DOHH2 (cell line): ENCODE results near the gene ANKRD65.
"Not testable (repeated sequence)": the region's sequence is repeated elsewhere in the genome, so short reads cannot be mapped to it uniquely, and the experiment has no call there.

Experiments
- H3F3A ChIP-seq: fragments of 200-600 bp; sonication (generic), shearing (Covaris generic); 2 replicates; pipeline ENCODE4 v1.6.0; 2016; ENCODE audit warnings: antibody characterized with exemption, mild to moderate bottlenecking; ENCODE audit not compliant: control insufficient read depth, insufficient read depth
- H3K27ac ChIP-seq: fragments of 200-600 bp; sonication (generic); 2 replicates; pipeline ENCODE4 v1.5.1; 2014; ENCODE audit warnings: low read depth, mild to moderate bottlenecking, low read length, moderate library complexity
- H3K27me3 ChIP-seq: fragments of 200-600 bp; sonication (generic); 2 replicates; pipeline ENCODE4 v1.6.1; 2014; ENCODE audit warnings: mild to moderate bottlenecking, low read length, mixed read lengths; ENCODE audit not compliant: control insufficient read depth
- H3K36me3 ChIP-seq: fragments of 200-600 bp; sonication (generic); 2 replicates; pipeline ENCODE4 v1.6.1; 2014; ENCODE audit warnings: mild to moderate bottlenecking, low read length, moderate library complexity, mixed read lengths; ENCODE audit not compliant: control insufficient read depth
- H3K4me1 ChIP-seq: fragments of 200-600 bp; sonication (generic); 2 replicates; pipeline ENCODE4 v1.6.1; 2014; ENCODE audit warnings: mild to moderate bottlenecking, low read length, mixed read lengths; ENCODE audit not compliant: control insufficient read depth
- H3K4me2 ChIP-seq: fragments of 200-600 bp; sonication (generic); 2 replicates; pipeline ENCODE4 v1.6.0; 2014; ENCODE audit warnings: mild to moderate bottlenecking, low read length, moderate library complexity
- H3K4me3 ChIP-seq: fragments of 200-600 bp; sonication (generic); 2 replicates; pipeline ENCODE4 v1.5.1; 2014; ENCODE audit warnings: mild to moderate bottlenecking, low read length, mixed read lengths
- H3K79me2 ChIP-seq: fragments of 200-600 bp; sonication (generic); 2 replicates; pipeline ENCODE4 v1.6.1; 2014; ENCODE audit warnings: mild to moderate bottlenecking, low read length, mixed read lengths; ENCODE audit not compliant: control insufficient read depth
- H3K9me2 ChIP-seq: fragments of 200-600 bp; sonication (generic); replicated peaks from 2 replicates; pipeline ENCODE4 v1.6.1; 2014; ENCODE audit warnings: mild to moderate bottlenecking, low read length, mixed read lengths; ENCODE audit not compliant: control insufficient read depth
- H3K9me3 ChIP-seq: fragments of 200-600 bp; sonication (generic); 2 replicates; pipeline ENCODE4 v1.6.1; 2014; ENCODE audit warnings: antibody characterized with exemption, low read length, mixed read lengths; ENCODE audit not compliant: control insufficient read depth, insufficient read depth
- H4K20me1 ChIP-seq: fragments of 200-600 bp; sonication (generic); 2 replicates; pipeline ENCODE4 v1.6.0; 2014; ENCODE audit warnings: low read depth, mild to moderate bottlenecking, antibody characterized with exemption, low read length, moderate library complexity; ENCODE audit not compliant: control insufficient read depth, insufficient read depth
- EZH2phosphoT487 ChIP-seq: fragments of 200-600 bp; sonication (generic); IDR thresholded peaks from 2 replicates; pipeline ENCODE4 v1.6.1; 2017; ENCODE audit warnings: borderline replicate concordance, mild to moderate bottlenecking, antibody characterized with exemption, low read length, moderate library complexity, mixed read lengths
- TF ChIP-seq, protein P1 (sequence below): fragments of 200-600 bp; sonication (generic); IDR thresholded peaks from one replicate; pipeline ENCODE4 v1.5.1; 2014; ENCODE audit warnings: antibody characterized with exemption, mild to moderate bottlenecking, low read depth, low read length; ENCODE audit not compliant: poor library complexity, severe bottlenecking

Gene ANKRD65

DNA sequence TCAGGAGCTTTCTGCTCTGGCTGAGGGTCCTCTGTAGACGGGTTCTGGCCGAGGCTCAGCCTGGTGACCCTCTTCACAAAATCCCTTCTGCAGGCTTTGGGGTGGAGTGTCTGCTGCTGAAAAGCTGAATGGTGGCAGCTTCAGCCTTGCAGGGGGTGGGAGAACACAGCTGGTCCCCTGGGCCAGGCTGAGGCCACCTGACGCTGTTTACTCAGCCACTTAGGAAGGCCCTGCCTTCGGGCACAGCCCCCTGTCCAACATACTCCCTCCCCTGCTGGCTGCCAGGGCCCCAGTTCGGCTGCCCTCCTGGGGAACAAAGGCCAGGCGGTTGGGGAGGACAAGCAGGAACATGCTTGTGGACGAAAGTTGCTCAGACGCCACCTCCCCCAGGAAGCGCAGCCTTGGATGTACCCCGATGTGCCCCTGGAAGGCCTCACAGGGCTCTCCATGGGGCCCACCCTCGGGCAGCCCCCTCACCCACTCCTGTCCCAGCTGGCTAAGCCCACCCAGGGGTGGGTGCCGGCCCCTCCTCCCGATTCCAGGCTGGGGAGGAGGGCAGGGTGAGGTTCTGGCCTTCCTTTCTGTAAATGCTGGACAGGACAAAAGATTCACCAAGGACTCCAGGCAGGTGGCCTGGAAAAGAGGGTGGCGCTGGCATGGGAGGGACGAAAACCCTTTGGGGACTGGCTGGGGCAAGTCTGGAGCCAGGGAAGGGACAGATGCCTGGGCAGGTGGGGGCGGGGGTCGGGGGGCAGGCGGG is at the start of gene ANKRD65:
ANKRD65 (minus strand) TSS at position 130 of the 760 bp plus-strand sequence. CDS start 271 bp downstream, outside the sequence.
- H3K79me2 ChIP-seq: no peaks in the 10 kb centered on the region
- H3K9me2 ChIP-seq: no peaks in the 10 kb centered on the region
- no peak within 1 kb of the TSS for H3K4me3 ChIP-seq
- no peak within 1 kb of the TSS for H3K27ac ChIP-seq
- H3F3A ChIP-seq: no peaks in the 10 kb centered on the region
- TF ChIP-seq EZH2phosphoT487: no peak
- TF ChIP-seq, protein P1, sequence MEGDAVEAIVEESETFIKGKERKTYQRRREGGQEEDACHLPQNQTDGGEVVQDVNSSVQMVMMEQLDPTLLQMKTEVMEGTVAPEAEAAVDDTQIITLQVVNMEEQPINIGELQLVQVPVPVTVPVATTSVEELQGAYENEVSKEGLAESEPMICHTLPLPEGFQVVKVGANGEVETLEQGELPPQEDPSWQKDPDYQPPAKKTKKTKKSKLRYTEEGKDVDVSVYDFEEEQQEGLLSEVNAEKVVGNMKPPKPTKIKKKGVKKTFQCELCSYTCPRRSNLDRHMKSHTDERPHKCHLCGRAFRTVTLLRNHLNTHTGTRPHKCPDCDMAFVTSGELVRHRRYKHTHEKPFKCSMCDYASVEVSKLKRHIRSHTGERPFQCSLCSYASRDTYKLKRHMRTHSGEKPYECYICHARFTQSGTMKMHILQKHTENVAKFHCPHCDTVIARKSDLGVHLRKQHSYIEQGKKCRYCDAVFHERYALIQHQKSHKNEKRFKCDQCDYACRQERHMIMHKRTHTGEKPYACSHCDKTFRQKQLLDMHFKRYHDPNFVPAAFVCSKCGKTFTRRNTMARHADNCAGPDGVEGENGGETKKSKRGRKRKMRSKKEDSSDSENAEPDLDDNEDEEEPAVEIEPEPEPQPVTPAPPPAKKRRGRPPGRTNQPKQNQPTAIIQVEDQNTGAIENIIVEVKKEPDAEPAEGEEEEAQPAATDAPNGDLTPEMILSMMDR: no peak
- H3K27me3 ChIP-seq: peaks cover 14% of the 10 kb centered on the region
- H3K9me3 ChIP-seq: no peaks in the 10 kb centered on the region
- no peaks in the 10 kb centered on the region for H3K4me1 ChIP-seq
- H3K36me3 ChIP-seq: no peaks in the 10 kb centered on the region
- H4K20me1 ChIP-seq: 0 out of 2 replicates have a peak, but pooled peaks cover 3% of the 10 kb centered on the region
- H3K4me2 ChIP-seq: no peak within 1 kb of the TSS

DNA sequence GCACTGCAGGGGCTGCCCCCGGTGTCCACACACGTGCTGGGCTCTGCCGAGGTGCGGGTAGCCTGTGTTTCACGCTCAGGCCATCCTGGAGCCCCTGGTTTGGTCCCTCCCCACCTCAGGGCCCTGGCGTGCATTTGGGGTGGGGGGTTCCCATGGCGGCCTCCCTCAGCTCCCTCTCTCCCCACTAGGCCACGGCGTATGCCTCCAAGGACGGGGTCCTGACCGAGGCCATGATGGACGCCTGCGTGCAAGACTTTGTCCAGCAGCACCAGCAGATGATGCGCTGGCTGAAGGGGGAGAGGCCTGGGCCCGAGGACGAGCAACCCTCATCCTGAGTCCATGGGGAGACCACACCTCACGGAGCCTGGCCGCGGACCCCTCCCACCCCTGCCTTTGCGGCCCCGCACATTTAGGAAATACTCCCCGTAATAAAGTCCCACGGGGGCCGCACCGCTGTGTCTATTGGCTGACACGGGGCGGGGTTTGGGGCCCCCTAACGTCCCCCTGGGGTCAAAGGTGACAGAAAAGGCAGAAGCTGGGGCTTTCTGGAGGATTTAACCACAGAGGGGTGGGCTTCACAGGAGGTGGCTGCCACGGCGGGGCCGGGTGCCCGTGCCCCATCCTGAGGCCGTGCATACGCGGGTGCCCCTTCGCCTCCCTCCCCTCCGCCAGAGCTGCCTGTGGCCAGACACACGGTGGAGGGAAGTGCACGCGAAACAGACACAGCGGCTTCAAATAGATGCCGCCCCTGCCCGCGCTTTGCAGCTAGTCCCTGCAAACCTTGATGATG is 47.3 kb upstream of the ANKRD65 start:
- Histone ChIP-seq H3K27me3 (peaks cover 15% of the 10 kb centered on the region), H3K4me1 (peaks cover 23% of the 10 kb centered on the region), H3K79me2 (peaks cover 28% of the 10 kb centered on the region)
- H3K9me2 ChIP-seq, H3K9me3 ChIP-seq, H3K27ac ChIP-seq, H4K20me1 ChIP-seq, H3K36me3 ChIP-seq, H3F3A ChIP-seq, H3K4me3 ChIP-seq, H3K4me2 ChIP-seq: not testable (repeated sequence)

DNA sequence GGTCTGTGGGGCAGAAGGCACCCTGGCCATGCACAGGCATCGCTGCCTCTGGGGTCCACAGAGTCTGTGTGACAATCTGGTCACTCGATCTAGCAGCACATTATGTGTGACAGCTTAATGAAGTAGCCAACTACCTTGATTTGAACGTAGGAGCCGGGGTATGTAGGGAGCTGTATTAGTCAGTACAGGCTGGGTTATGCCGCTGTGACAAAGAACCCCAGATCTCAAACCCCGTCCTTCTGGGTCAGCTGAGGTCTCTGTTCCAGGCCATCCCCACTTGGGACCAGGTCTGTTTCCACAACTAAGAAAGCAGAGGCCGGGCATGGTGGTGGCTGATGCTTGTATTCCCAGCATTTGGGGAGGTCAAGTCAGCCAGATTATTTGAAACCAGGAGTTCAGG is 42.2 kb upstream of the ANKRD65 start:
- TF ChIP-seq, protein P1: no peak
- no peak for TF ChIP-seq EZH2phosphoT487
- Histone ChIP-seq H3K4me2 (no peak overlapping the region), H3K9me2 (no peaks in the 10 kb centered on the region), H3F3A (no peaks in the 10 kb centered on the region), H3K9me3 (peaks cover 9% of the 10 kb centered on the region), H3K4me1 (peaks cover 30% of the 10 kb centered on the region), H3K4me3 (no peak overlapping the region), H3K27ac (0 out of 2 replicates have a peak overlapping the region, but pooled peaks have one; percentile 7), H3K27me3 (peaks cover 18% of the 10 kb centered on the region), H4K20me1 (no peaks in the 10 kb centered on the region), H3K79me2 (no peaks in the 10 kb centered on the region), H3K36me3 (no peaks in the 10 kb centered on the region)
